Hematopoietic multipotent progenitor cell treated with erythropoietin and hydrocortisone succinate and interleukin-3 and kit ligand, for 8 days (in vitro differentiated cells): Measurements from ENCODE around the gene TMUB1.

ENCODE experiments used
- DNase-seq: peaks from one replicate; pipeline ENCODE4 v3.0.0-alpha.2; 2015

TMUB1 gene

DNA sequence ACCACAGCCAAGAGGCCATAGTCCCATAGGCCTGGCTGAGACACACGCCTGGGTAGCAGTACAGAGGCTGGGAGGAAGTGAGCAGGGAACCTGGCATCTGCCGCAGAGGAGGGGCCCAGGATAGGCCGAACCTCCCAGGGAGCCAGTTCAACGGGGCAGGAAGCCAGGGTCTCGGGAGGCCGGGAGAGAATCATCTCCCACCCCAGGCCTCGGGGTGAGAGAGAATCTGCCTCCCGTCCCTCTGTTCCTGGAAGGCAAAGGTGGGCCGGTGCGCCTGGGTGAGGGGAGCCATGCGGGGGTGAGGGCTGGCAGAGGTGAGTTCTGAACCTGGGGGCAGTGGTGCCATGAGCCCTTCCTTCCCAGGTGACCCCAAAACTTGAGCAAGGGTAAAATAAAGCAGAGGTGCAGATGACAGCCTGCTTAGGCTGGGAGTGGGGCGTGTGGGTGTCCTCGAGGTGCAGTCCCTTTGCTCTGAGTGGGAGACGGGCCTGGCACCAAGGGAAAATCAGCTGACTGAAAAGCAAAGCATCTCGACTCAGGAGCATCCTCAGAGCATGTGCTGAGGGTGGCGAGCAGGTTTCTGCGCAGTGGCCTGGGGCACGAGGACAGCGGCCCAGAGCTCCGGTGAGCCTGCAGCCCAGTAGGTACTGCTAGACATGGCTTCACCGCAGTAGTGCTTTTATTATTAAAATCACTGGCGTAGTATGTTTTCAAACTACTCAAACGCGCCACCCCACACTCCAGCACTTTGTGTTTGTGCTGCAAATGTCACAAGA, 18.5 kb upstream of the TMUB1 start:
- DNase-seq: no peak

DNA sequence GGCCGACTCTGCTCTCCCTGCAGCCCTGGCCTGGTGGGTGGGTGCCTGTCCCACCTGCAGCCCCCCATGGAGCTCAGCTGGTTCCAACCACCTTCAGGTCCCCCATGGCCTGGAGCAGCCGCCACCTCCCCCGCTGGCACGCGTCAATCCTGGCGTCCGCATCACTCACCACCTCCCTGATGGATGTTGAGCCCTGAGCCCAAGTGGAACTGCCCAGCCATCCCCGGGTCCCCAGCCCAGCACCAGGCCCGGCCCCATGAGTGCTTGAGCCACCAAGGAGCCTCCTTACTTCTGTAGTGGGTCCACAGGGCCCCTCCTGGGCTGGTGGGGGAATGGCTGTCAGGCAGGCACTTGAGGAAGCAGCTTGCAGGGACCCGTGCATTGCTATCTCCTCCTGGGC, 17.6 kb upstream of the TMUB1 start:
- DNase-seq: no peak

GRCh38 chr7:151099486-151100211, 16.4 kb upstream of the TMUB1 start:
- DNase-seq: no peak

DNA sequence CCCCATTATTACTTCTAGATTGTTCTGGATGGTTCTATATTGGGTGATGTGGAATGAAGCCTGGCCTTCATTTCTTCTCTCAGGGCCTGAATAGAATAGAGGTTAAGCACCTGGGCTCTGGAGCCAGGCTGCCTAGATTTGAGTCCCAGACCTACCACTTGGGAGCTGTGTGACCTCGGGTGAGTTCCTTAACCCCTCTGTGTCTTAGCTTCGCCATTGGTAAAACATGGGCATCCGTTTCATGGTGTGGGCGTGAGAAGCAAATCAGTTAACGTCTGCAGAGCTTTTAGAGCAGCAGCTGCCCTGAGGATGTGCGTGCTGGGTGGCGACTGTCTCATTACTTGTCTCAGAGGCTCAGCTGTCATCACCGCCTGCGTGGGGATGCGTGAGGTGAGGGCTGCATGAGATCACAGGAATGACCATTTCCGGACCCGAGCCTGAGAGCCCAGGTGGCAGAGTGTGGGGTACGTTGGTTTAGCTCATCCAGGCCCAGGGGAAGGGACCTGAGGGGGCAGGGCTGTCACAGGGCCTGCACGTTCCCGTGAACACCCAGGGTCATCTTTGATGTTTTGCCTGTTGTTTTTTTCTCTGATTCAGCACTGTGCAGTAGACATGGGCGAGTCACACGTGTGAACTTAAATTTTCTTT, 12.7 kb upstream of the TMUB1 start:
- no peak for DNase-seq

GRCh38 chr7:151095123-151095797, 12.0 kb upstream of the TMUB1 start:
- no peak for DNase-seq

- DNase-seq: no peak
These were observed 11.4 kb upstream of the TMUB1 start for GRCh38 chr7:151094675-151095074.

- DNase-seq: no peak
These were observed 10.5 kb upstream of the TMUB1 start for GRCh38 chr7:151093748-151094147.

GRCh38 chr7:151091988-151092387, 8.7 kb upstream of the TMUB1 start:
- DNase-seq: no peak

GRCh38 chr7:151091431-151091830, 8.1 kb upstream of the TMUB1 start:
- DNase-seq: peak; percentile 41

DNA sequence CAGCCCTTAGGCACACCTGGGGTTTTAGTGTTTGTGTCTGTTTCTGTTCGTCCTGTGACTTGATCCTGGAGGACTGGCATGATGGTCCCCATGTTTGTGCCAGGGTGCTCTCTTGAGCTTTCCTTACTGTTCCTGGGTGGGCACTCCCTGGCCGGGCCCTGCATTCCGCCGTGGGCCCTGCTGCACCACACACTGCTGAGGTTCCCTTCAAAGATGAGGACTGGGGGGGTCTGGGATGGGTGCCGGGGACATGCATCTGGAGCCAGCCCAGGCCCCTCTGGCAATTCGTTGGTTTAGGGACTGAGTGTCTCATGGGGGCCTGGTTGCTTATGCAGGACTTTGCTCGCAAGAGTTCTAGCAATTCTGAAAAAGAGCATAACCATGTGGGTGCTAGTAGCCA, 7.7 kb upstream of the TMUB1 start:
- DNase-seq: no peak

DNA sequence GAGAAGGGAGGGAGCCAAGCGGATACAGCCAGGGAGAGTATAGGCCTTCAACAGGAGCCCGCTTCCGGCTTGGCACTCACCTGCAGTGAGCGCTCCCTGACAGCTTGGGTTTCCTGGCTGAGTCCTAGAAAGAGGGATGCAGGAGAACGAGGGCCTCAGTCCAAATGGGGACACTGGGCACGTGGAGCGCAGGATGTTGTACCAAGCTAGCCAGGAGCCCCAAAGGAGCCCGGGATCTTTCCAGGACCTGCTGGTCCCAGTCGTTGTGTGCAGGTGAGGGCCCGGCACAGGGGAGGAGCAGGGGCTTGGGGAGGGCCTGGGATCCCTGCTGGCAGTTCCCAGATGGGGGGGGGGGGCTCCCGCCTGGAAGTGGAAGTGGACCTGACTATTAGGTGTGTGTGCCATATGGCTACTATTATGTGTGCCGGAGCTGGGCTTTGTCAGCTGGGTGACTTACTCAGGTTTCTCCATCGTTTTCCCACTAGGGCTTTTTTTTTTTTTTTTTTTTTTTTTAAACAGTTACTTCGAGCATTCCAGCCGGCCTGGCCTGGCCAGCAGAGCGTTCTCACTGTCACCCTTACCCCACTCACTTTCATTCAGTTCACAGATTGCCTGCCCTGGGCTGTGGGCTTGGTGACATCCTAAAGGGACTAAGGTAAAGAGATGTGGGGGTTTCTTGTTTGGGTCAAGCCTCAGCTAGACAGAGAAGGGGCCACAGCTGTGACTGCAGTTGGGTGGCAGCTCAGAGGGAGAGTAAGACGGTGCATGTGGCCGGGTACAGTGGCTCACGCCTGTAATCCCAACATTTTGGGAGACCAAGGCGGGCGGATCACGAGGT, 6.8 kb upstream of the TMUB1 start:
- no peak for DNase-seq

DNA sequence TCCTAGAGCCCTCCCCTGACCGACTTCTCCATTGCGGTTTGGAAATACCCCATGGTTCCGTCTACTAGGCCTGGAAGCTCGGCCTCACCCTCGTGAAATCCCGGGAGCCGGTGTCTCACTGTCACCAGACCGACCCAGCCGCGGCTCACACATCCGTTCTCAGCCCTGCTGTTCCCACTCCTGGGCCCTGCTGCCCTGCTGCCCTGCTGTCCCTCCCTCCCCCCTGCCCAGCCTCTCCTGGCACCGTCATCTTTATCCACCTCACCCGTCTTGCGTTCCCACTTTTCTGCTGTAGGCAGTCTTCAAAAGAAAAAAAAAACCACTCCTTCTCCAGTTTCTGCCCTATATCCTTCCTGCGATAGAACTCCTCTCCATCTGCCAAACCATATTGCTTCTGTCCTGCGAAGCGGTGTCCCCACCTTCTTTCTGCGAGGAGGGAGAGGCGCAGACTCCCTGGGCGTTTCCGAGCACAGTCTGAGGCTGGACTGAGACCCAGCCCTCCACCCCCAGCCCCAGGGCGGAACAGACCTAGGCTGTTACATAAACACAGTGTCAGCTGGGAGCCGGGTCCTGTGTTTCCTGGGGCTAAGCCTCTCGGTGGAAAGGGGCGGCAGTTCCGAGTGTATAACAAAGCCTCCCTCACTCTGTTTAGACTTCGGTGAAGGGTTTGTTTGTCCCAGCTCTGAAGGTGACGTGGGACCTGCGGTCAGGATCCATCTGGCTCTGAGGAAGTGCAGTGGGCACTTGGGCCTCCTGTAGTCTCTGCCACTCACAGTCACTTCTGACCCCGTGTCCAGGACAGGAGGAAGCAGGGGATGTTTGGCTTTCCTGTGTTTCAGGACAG, 5.8 kb upstream of the TMUB1 start:
- peak; percentile 62 for DNase-seq

DNA sequence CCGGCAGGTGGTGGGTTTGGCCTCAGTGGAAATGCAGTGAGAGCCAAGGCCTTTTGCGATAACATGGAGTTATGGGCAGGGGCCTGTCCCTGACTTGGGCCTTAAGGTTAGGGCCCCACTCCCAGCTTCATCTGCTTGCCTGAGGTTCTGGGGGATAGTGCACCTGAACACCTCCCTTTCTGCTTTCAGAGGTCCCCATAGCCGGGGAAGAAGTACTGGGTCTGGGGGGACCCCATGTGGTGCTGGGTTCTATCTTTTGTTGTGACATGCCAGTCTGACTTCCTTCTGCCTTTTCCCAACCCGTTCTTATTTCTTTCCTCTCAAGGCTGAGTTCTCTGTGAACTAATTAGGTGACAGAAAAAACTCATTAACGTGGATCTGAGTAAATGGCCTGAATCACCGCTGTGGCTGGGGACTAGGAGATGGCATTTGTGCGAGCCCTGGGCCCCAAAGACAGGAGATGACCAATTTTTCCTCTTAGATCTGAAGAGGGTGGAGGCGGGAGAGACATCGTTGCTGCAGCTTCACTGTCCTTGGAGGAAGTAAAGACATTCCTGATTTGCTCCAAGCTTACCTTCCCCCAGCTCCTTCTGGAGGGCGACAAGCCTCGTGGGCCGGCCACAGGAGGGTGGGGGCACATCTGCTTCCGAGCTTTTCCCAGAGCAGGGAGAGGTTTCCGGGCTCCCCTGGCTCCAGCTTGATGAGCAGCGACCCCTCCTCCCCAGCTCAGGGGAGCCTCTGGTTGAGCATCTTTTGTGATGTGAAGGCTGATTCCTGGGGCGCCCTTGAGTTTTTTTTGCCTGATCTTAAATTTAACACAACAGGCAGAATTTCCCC, 4.9 kb upstream of the TMUB1 start:
- DNase-seq: no peak

- DNase-seq: peak; percentile 39
These were observed 4.1 kb upstream of the TMUB1 start for GRCh38 chr7:151087245-151088018.

GRCh38 chr7:151086802-151087244, 3.5 kb upstream of the TMUB1 start:
- DNase-seq: peak; percentile 27

DNA sequence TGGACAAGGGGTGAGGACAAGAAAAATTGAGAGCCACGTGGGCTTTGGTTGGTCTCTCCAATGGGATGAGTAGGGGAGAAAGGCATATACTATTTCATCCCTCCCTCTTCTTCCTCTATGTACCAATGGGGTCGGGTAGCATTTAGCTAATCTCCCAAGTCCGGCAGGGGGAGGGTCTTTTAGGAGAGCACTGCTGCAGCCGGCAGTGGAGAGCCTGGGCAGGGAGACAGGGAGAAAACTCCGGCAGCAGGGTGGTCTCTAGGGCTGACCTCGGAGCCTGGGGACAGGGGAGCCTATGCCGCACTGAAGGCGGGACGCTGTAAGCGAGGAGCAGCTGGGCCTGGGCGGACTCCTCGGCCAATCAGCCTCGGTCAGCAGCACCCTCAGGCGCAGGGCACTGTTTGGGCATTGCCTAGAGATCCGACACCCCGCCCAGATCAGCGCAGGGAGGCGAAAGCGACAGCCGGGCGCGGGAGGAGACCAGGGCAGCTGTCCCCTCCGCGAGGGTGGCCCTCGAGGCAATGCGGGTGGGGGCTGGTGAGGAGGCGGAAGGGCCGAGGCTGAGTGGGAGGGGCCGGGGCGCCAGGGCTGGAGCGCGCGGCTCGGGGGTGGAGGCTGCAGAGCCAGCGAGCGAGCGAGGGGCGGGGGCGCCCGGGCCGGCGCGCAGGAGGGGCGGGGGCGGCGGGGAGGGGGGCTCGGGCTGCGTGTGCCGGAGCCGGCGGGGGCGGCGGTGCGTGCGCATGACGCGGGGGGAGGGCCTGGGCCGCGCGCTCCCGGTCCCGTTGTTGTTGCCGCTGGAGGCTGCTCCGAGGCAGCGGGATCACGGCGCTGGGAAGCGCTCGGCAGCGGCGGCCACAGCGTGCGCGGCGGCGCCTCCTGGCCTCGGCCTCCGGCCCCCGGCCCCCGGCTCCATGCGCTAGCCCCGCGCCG, 2.7 kb upstream of the TMUB1 start, which contains the start of gene AGAP3:
Gene AGAP3, plus strand, starts transcription at position 785 of the 930 bp plus-strand sequence. CDS start 267 bp downstream, outside the sequence.
- DNase-seq: peak; percentile 78

DNA sequence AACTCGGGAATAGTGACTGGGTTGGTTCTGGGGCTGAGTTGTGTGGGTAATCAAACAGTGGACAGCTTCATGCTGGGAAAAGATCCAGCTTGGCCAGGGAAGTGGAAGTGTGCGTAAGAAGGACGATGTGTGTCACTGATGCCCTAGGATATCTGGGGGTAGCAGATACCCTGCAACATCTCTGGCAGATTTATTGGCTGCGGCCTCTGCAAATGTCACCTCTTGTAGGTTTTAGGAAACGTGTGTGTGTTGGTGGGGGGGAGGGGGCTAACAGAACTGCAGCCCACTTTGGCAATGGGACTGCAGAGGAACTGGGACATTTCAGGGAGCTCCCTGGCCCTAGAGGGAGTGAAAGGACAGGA, 2.0 kb upstream of the TMUB1 start:
- DNase-seq: no peak

GRCh38 chr7:151083824-151084160, 499 bp upstream of the TMUB1 start:
- no peak for DNase-seq
